Neutrophil (primary cell): ENCODE results near the gene AGGF1.

Experiments
- H3K27ac ChIP-seq: fragments of 200-600 bp; sonication (generic); 2 replicates; pipeline ENCODE4 v1.5.1; 2016; ENCODE audit warnings: mild to moderate bottlenecking, moderate library complexity
- H3K27me3 ChIP-seq: fragments of 200-600 bp; sonication (generic); 2 replicates; pipeline ENCODE4 v1.6.0; 2016; ENCODE audit warnings: mild to moderate bottlenecking
- H3K36me3 ChIP-seq: fragments of 200-600 bp; sonication (generic); 2 replicates; pipeline ENCODE4 v1.5.1; 2017
- H3K4me1 ChIP-seq, 2 experiments: fragments of 200-600 bp in 1 of 2; sonication (generic) in 1 of 2; 1 replicate in 1 of 2; 2 replicates in 1 of 2; pipeline versions ENCODE4 v1.5.1 to v1.6.1; 2013 to 2016; ENCODE audit warnings: low read depth in 1 of 2, low read length in 1 of 2, mild to moderate bottlenecking in 1 of 2, moderate library complexity in 1 of 2; ENCODE audit not compliant: control insufficient read depth in 1 of 2, insufficient read depth in 1 of 2
- H3K4me3 ChIP-seq, 2 experiments: fragments of 200-600 bp in 1 of 2; sonication (generic) in 1 of 2; 1 replicate in 1 of 2; 2 replicates in 1 of 2; pipeline ENCODE4 v1.5.1; 2013 to 2016; ENCODE audit warnings: low read depth in 1 of 2, low read length in 1 of 2, mild to moderate bottlenecking in 1 of 2, moderate library complexity in 1 of 2
- H3K9me3 ChIP-seq: fragments of 200-600 bp; sonication (generic); 2 replicates; pipeline ENCODE4 v1.5.1; 2016
- TF ChIP-seq, protein P1 (sequence below): fragments of 200-600 bp; sonication (generic); IDR thresholded peaks from 2 replicates; pipeline ENCODE4 v1.5.1; 2016; ENCODE audit warnings: antibody characterized with exemption

AGGF1 gene

DNA sequence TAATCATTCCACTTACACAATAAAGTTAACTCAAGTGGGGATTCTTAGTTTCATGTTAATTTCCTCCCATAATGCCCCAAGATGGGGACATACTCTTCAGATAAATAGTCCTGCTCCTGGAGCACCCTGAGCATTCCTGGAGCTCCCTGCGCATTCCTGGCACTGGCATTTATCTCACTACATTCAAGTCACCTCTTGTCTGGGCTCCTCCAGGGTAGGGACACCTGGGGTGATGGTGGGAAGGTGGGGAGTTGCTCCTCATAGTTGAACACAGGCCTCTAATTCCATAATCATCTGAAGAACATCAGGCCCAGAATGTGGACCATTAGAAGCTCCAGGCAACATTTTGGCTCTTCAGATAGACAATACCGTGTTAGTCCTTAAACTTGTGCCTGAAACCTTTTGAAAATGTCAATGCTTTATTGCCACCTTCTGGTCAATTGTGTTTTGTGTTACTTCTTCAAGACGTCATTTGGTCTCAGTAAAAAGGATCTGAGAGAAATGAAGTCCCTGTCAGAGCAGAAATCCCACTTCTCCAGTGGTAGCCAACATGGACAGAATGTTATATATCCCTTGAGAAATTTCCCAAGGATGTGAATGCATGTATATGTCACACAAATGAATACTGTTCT lies 14.2 kb upstream of the AGGF1 start:
- H3K4me3 ChIP-seq: no peak overlapping the region
- H3K9me3 ChIP-seq: no peaks in the 10 kb centered on the region
- no peak overlapping the region for H3K27ac ChIP-seq
- no peaks in the 10 kb centered on the region for H3K36me3 ChIP-seq
- H3K27me3 ChIP-seq: no peaks in the 10 kb centered on the region
- no peaks in the 10 kb centered on the region for H3K4me1 ChIP-seq
- TF ChIP-seq, protein P1, sequence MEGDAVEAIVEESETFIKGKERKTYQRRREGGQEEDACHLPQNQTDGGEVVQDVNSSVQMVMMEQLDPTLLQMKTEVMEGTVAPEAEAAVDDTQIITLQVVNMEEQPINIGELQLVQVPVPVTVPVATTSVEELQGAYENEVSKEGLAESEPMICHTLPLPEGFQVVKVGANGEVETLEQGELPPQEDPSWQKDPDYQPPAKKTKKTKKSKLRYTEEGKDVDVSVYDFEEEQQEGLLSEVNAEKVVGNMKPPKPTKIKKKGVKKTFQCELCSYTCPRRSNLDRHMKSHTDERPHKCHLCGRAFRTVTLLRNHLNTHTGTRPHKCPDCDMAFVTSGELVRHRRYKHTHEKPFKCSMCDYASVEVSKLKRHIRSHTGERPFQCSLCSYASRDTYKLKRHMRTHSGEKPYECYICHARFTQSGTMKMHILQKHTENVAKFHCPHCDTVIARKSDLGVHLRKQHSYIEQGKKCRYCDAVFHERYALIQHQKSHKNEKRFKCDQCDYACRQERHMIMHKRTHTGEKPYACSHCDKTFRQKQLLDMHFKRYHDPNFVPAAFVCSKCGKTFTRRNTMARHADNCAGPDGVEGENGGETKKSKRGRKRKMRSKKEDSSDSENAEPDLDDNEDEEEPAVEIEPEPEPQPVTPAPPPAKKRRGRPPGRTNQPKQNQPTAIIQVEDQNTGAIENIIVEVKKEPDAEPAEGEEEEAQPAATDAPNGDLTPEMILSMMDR: no peak

DNA sequence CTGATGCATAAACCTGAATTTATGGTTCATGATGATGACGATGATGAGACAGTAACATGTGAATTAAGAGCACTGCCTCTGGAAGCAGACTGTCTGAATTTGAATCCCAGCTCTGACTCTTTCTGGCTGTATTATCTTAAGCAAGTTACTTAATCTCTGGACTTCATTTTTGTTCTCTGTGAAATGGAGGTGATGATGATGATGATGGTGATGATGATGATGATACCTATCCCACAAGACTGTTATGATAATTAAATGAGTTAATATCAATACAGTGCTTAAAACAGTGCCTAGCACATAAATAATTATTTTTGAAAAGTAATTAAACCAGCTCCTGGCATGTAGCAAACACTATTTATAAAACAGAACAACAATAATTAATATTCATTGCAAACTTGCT lies 13.2 kb upstream of the AGGF1 start:
- Histone ChIP-seq H3K36me3 (no peaks in the 10 kb centered on the region), H3K9me3 (no peaks in the 10 kb centered on the region), H3K4me3 (no peak overlapping the region), H3K27me3 (no peaks in the 10 kb centered on the region), H3K27ac (no peak overlapping the region), H3K4me1 (no peaks in the 10 kb centered on the region)
- TF ChIP-seq, protein P1: no peak

DNA sequence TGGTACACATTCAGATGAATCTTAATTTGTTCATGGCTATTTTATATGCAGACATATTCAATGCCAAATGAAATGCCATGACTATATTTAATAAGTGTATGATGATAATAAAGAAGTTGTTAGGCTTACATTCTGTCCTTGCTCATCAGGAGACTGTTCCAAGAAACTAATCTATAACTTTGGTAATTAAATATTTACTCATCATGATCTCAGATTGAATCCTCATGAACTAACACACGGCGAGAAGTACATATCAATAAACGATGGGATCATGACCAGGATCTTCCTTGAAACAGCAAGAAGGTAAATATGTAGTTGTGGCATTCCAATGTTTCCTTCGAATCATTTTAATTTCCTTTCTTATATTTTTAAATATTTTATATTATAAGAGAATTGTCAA lies 12.5 kb upstream of the AGGF1 start:
- H3K9me3 ChIP-seq: no peaks in the 10 kb centered on the region
- H3K27me3 ChIP-seq: no peaks in the 10 kb centered on the region
- no peak overlapping the region for H3K4me3 ChIP-seq
- H3K4me1 ChIP-seq: no peaks in the 10 kb centered on the region
- TF ChIP-seq, protein P1: no peak
- no peak overlapping the region for H3K27ac ChIP-seq
- no peaks in the 10 kb centered on the region for H3K36me3 ChIP-seq

DNA sequence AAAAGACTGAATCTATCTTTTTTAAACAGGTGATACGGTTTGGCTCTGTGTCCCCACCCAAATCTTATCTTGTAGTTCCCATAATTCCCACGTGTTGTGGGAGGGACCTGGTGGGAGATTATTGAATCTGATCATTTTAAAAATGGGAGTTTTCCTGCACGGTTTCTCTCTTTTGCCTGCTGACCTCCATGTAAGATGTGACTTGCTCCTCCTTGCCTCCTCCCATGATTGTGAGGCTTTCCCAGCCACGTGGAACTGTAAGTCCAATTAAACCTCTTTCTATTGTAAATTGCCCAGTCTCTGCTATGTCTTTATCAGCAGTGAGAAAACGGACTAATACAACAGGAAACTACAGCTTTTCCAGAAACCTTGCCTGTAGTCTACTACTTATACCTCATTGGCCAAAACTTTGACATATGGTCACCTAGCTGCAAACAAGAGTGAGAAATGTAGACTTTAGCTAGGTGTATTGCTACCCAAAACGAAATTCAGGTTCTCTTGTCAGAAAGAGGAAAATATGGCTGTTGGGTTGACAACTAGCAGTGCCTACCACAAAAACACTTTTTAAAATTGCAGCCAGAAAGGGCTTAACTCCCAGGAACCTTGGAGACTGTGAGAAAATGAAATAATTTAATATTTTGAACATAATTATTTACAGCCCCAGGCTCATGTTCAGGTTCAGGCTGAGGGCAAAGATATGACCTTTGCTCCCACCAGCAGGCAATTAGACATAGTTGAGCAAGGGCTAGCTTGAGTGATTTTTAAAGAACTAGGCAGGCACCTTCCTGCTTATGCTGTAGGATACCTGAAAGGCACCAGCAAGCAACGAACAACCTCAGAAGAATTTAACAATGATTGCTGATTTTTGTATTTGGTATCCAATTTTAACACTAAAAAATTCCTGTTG lies 7.4 kb upstream of the AGGF1 start:
- Histone ChIP-seq H3K4me3 (no peak overlapping the region), H3K27me3 (no peaks in the 10 kb centered on the region), H3K4me1 (no peaks in the 10 kb centered on the region), H3K9me3 (no peaks in the 10 kb centered on the region), H3K36me3 (no peaks in the 10 kb centered on the region), H3K27ac (no peak overlapping the region)
- TF ChIP-seq, protein P1: no peak

DNA sequence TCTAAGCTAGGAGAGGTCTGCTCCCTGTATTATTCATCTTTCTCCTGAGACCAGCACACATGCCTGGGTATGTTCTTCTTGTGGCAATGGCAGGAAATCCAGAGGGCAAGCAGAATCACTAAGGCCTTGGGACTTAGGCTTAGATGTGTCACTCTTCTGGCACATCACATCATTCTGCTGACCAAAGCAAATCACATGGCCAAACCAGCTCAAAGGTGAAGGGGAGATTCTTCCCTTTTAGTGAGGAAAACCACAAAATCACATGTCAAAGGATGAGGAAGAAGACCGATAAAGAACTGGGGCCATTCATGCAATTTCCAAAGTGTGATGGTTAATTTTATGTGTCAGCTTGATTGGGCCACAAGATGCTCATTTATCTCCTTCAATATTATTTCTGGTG lies 5.7 kb upstream of the AGGF1 start:
- Histone ChIP-seq H3K4me3 (no peak overlapping the region), H3K36me3 (no peaks in the 10 kb centered on the region), H3K27ac (no peak overlapping the region), H3K9me3 (peaks cover 2% of the 10 kb centered on the region), H3K27me3 (no peaks in the 10 kb centered on the region), H3K4me1 (peaks cover 0 to under 1% of the 10 kb centered on the region in 2 experiments)
- TF ChIP-seq, protein P1: no peak
